Endothelial cell of umbilical vein (primary cell): Measurements from ENCODE around the gene CDC26. TPM values are rescaled to one million over a fixed set of nuclear protein-coding genes. Genes with fewer than 3 reads are reported as not detected.

Experiments
- BruUV-seq: library from RNA; stranded (reverse); fragments of 400-500 nt; replicated peaks from 2 replicates; lab custom pipeline; 2021; lab: Mats Ljungman, UMichigan
- CTCF ChIA-PET: fragments of 300-600, 350-600 bp; sonication (Branson Sonifier 250); formaldehyde crosslinking; loops from one replicate; lab custom pipeline; 2021; ENCODE audit warnings: antibody characterized with exemption, inconsistent platforms; lab: Charles Lee
- POLR2A ChIA-PET: fragments of 300-600, 350-600 bp; sonication (Branson Sonifier 250); formaldehyde crosslinking; loops from one replicate; lab custom pipeline; 2021; ENCODE audit warnings: antibody characterized with exemption, inconsistent platforms; lab: Charles Lee
- DNase-seq: peaks from one replicate; pipeline ENCODE4 v3.0.0-alpha.2; 2011; ENCODE audit warnings: low read depth, low spot score
- FAIRE-seq: peaks from 2 replicates; lab custom pipeline; 2011; peaks lifted over from hg19 to GRCh38; lab: Jason Lieb, UNC
- H2AFZ ChIP-seq: 2 replicates; pipeline ENCODE4 v1.6.0; 2012; ENCODE audit warnings: low read depth, low read length, control low read depth, inconsistent platforms
- H3K27ac ChIP-seq: 2 replicates; pipeline ENCODE4 v1.5.1; 2011; ENCODE audit warnings: low read depth, mild to moderate bottlenecking, control low read depth, low read length, moderate library complexity; ENCODE audit not compliant: insufficient read depth
- H3K27me3 ChIP-seq, 2 experiments: 2 replicates each; pipeline versions ENCODE4 v1.6.0 to v1.6.1; 2011; ENCODE audit warnings: low read length in 2 of 2, mixed read lengths in 1 of 2; ENCODE audit not compliant: control insufficient read depth in 2 of 2, insufficient read depth in 2 of 2
- H3K36me3 ChIP-seq, 2 experiments: 2 replicates in 1 of 2; 3 replicates in 1 of 2; pipeline ENCODE4 v1.5.1; 2011; ENCODE audit warnings: low read length in 2 of 2, mild to moderate bottlenecking in 1 of 2, moderate library complexity in 1 of 2; ENCODE audit not compliant: control insufficient read depth in 2 of 2, insufficient read depth in 2 of 2; ENCODE audit errors: extremely low read depth in 1 of 2
- H3K4me1 ChIP-seq: 3 replicates; pipeline ENCODE4 v1.5.1; 2011; ENCODE audit warnings: mild to moderate bottlenecking, low read length; ENCODE audit not compliant: control insufficient read depth, insufficient read depth; ENCODE audit errors: extremely low read depth
- H3K4me2 ChIP-seq: 2 replicates; pipeline ENCODE4 v1.6.1; 2011; ENCODE audit warnings: low read length, control low read depth, mixed read lengths; ENCODE audit not compliant: insufficient read depth
- H3K4me3 ChIP-seq, 3 experiments: fragments of 200-600 bp in 1 of 3; sonication (generic), shearing (Covaris generic) in 1 of 3; replicated peaks in 1 of 3; 2 replicates each; pipeline ENCODE4 v1.5.1; 2011 to 2016; ENCODE audit warnings: control low read depth in 3 of 3, low read length in 3 of 3, mild to moderate bottlenecking in 2 of 3, inconsistent platforms in 1 of 3, low read depth in 1 of 3, moderate library complexity in 1 of 3; ENCODE audit not compliant: insufficient read depth in 1 of 3
- H3K79me2 ChIP-seq: 2 replicates; pipeline ENCODE4 v1.6.0; 2012; ENCODE audit warnings: low read length, inconsistent platforms; ENCODE audit not compliant: control insufficient read depth, insufficient read depth
- H3K9ac ChIP-seq: replicated peaks from 2 replicates; pipeline ENCODE3; 2011; ENCODE audit warnings: low read length, control low read depth; ENCODE audit not compliant: insufficient read depth; ENCODE audit errors: extremely low read depth
- H3K9me1 ChIP-seq: replicated peaks from 3 replicates; pipeline ENCODE4 v1.6.0; 2011; ENCODE audit warnings: mild to moderate bottlenecking, low read length; ENCODE audit not compliant: control insufficient read depth, insufficient read depth; ENCODE audit errors: extremely low read depth
- H3K9me3 ChIP-seq: replicated peaks from 2 replicates; pipeline ENCODE4 v1.5.1; 2012; ENCODE audit warnings: low read length, inconsistent platforms; ENCODE audit not compliant: control insufficient read depth, insufficient read depth
- H4K20me1 ChIP-seq: replicated peaks from 2 replicates; pipeline ENCODE3; 2011; ENCODE audit warnings: mild to moderate bottlenecking, low read length; ENCODE audit not compliant: control insufficient read depth, insufficient read depth; ENCODE audit errors: extremely low read depth
- CTCF ChIP-seq, 2 donors: IDR thresholded peaks; 1 replicate in 1 of 2; 2 replicates in 1 of 2; pipeline ENCODE4 v1.5.1; 2011; ENCODE audit warnings: low read length in 2 of 2, mild to moderate bottlenecking in 2 of 2, moderate library complexity in 2 of 2, control low read depth in 1 of 2, inconsistent platforms in 1 of 2, low read depth in 1 of 2; ENCODE audit not compliant: insufficient read depth in 1 of 2; ENCODE audit errors: extremely low read depth in 1 of 2
- EZH2 ChIP-seq: IDR thresholded peaks from 2 replicates; pipeline ENCODE4 v1.6.1; 2012; ENCODE audit warnings: borderline replicate concordance, low read depth, mild to moderate bottlenecking, moderate library complexity, low read length, inconsistent platforms; ENCODE audit not compliant: severe bottlenecking
- FOS ChIP-seq: IDR thresholded peaks from 2 replicates; pipeline ENCODE4 v1.6.1; 2011; ENCODE audit warnings: mild to moderate bottlenecking, low read length, moderate library complexity, borderline replicate concordance; ENCODE audit not compliant: insufficient read depth
- GATA2 ChIP-seq: IDR thresholded peaks from 2 replicates; pipeline ENCODE4 v1.7.0; 2011; ENCODE audit warnings: low read depth, mild to moderate bottlenecking, moderate library complexity, mixed read lengths, low read length; ENCODE audit not compliant: insufficient read length, insufficient read depth
- JUN ChIP-seq: IDR thresholded peaks from 2 replicates; pipeline ENCODE4 v1.6.1; 2011; ENCODE audit warnings: borderline replicate concordance, low read depth; ENCODE audit not compliant: insufficient read length, insufficient read depth
- MYC ChIP-seq: IDR thresholded peaks from one replicate; pipeline ENCODE4 v1.6.1; 2011; ENCODE audit warnings: mild to moderate bottlenecking, low read depth, low read length
- POLR2A ChIP-seq: IDR thresholded peaks from 2 replicates; pipeline ENCODE4 v1.6.1; 2012; ENCODE audit warnings: low read depth, mild to moderate bottlenecking, control low read depth, low read length
- POLR2AphosphoS5 ChIP-seq: IDR thresholded peaks from 2 replicates; pipeline ENCODE4 v1.6.1; 2012; ENCODE audit warnings: low read depth, mild to moderate bottlenecking, control low read depth, low read length, moderate library complexity; ENCODE audit not compliant: insufficient read depth
- dilution Hi-C: fragments of 300-500 bp; cut with MboI; formaldehyde crosslinking; loops from one replicate; pipeline ENCODE4 v1.15.0; 2019; ENCODE audit warnings: low sequenced_read_pairs; ENCODE audit not compliant: extremely low pct_ligation_motif_present
- intact Hi-C: fragments of 100-400 bp; cut with micrococcal nuclease; formaldehyde crosslinking; loops from one replicate; pipeline ENCODE4 v1.10.0; 2022
- polyA plus RNA-seq, 4 experiments: library from polyadenylated mRNA; depleted of rRNA in 3 of 4; stranded (reverse) in 3 of 4; unstranded in 1 of 4; fragments of >200 nt; gene quantifications; 2 replicates each; pipeline versions ENCODE4 v1.2.1 to v1.2.3, GENCODE V29; 2011 to 2012; ENCODE audit warnings: missing spikeins in 1 of 4
- total RNA-seq: library from RNA; stranded (reverse); gene quantifications from 2 replicates; pipeline ENCODE4 v1.2.3, GENCODE V29; 2021
- TF ChIP-seq, protein P1 (sequence below): IDR thresholded peaks from 2 replicates; pipeline ENCODE4 v1.6.1; 2011; ENCODE audit not compliant: insufficient read depth, insufficient read length

The CDC26 gene
- total and polyA plus RNA-seq, 2 donors (not counting 3 experiments of a cell fraction or from before 2014, with no cell fraction given), result 25.7 to 36.9 TPM

DNA sequence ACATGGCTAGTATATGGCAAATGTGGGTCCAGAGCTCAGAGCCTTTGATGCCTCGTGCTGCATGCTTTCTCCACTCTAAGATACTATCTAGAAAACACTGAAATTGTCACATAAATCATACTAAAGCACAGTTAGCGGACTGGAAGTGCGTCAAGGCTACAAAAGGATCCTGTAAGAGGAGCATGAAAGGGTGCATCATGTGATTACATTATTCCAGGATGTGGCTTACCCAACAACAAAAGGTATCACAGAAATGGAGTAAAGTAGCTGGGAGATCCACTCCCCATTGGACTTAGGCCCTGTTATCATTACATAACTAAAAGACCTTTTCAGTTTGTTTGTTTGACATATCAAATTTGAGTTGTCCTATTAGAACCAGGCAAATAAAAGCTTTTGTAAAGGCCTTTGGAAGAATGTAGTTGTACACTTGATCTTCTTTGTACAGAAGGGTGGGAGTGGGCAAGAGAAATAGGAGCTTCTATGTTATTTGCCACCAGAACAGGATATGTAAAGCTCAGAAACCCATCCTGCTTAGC is 47.2 kb downstream of the CDC26 start:
- no peak overlapping the region for H3K27ac ChIP-seq
- POLR2A ChIA-PET, result no interaction called here
- H3K4me1 ChIP-seq, result peaks cover 7% of the 10 kb centered on the region
- no peak for FAIRE-seq
- H3K36me3 ChIP-seq, result no peaks in the 10 kb centered on the region
- H3K27me3 ChIP-seq, result no peaks in the 10 kb centered on the region
- no peaks in the 10 kb centered on the region for H3K79me2 ChIP-seq
- CTCF ChIA-PET, result interaction anchor here (1.2 kb wide), 1 partner anchor 15 kb away, joined by 3 read pairs; no protein-coding TSS in a partner anchor
- H4K20me1 ChIP-seq, result no peaks in the 10 kb centered on the region
- no peak overlapping the region for H3K4me3 ChIP-seq
- H3K9me1 ChIP-seq, result no peaks in the 10 kb centered on the region
- no peak overlapping the region for H2AFZ ChIP-seq
- no TSS peak for BruUV-seq
- TF ChIP-seq JUN, result no peak
- no peak for TF ChIP-seq FOS
- no peak for TF ChIP-seq EZH2
- TF ChIP-seq, protein P1, sequence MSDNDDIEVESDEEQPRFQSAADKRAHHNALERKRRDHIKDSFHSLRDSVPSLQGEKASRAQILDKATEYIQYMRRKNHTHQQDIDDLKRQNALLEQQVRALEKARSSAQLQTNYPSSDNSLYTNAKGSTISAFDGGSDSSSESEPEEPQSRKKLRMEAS, result no peak
- TF ChIP-seq POLR2A, result no peak
- TF ChIP-seq POLR2AphosphoS5, result no peak
- no peak for TF ChIP-seq MYC
- no peak for TF ChIP-seq GATA2
- no peak for TF ChIP-seq CTCF (IDR thresholded peaks at IDR 0.05; ENCODE audit: extremely low read depth in 1 of 2, insufficient read depth in 1 of 2, low read depth in 1 of 2, low read length in 2 of 2)
- DNase-seq, result no peak
- dilution Hi-C loops (no loop called here), intact Hi-C loops (no loop called here)
- no peak overlapping the region for H3K9ac ChIP-seq
- H3K9me3 ChIP-seq, result no peaks in the 10 kb centered on the region
- no peak overlapping the region for H3K4me2 ChIP-seq
